Bronchial epithelial cell (primary cell): ENCODE data around the gene MYO1E. TPM values are rescaled to one million over a fixed set of nuclear protein-coding genes. Genes with fewer than 3 reads are reported as not detected.

Experiments
- DNase-seq: peaks from one replicate; pipeline ENCODE4 v3.0.0-alpha.2; 2010; ENCODE audit warnings: low read depth
- FAIRE-seq: peaks from 2 replicates; lab custom pipeline; 2011; peaks lifted over from hg19 to GRCh38; lab: Jason Lieb, UNC
- H3K27me3 ChIP-seq: 2 replicates; pipeline ENCODE4 v1.5.1; 2011; ENCODE audit warnings: low read length; ENCODE audit not compliant: control insufficient read depth, insufficient read depth
- H3K36me3 ChIP-seq: 2 replicates; pipeline ENCODE4 v1.5.1; 2011; ENCODE audit warnings: low read length; ENCODE audit not compliant: control insufficient read depth, insufficient read depth
- H3K4me3 ChIP-seq: 2 replicates; pipeline ENCODE4 v1.5.1; 2011; ENCODE audit warnings: mild to moderate bottlenecking, low read depth, low read length, control low read depth
- total RNA-seq: library from RNA; depleted of rRNA; stranded (reverse); fragments of >200 nt; gene quantifications from 2 replicates; pipeline ENCODE4 v1.2.1, GENCODE V29; 2014
- TF ChIP-seq, protein P1 (sequence below): IDR thresholded peaks from 2 replicates; pipeline ENCODE4 v1.5.1; 2011; ENCODE audit warnings: mild to moderate bottlenecking, moderate library complexity, low read length, control low read depth, inconsistent platforms; ENCODE audit not compliant: insufficient read depth, severe bottlenecking

MYO1E gene
- total RNA-seq, 1 donor from 2014 or later: 71.9 TPM

- Histone ChIP-seq H3K4me3 (no peak overlapping the region), H3K36me3 (peaks cover 12% of the 10 kb centered on the region), H3K27me3 (no peaks in the 10 kb centered on the region)
- FAIRE-seq (no peak), DNase-seq (no peak)
- TF ChIP-seq, protein P1, sequence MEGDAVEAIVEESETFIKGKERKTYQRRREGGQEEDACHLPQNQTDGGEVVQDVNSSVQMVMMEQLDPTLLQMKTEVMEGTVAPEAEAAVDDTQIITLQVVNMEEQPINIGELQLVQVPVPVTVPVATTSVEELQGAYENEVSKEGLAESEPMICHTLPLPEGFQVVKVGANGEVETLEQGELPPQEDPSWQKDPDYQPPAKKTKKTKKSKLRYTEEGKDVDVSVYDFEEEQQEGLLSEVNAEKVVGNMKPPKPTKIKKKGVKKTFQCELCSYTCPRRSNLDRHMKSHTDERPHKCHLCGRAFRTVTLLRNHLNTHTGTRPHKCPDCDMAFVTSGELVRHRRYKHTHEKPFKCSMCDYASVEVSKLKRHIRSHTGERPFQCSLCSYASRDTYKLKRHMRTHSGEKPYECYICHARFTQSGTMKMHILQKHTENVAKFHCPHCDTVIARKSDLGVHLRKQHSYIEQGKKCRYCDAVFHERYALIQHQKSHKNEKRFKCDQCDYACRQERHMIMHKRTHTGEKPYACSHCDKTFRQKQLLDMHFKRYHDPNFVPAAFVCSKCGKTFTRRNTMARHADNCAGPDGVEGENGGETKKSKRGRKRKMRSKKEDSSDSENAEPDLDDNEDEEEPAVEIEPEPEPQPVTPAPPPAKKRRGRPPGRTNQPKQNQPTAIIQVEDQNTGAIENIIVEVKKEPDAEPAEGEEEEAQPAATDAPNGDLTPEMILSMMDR: no peak
Measured at GRCh38 chr15:59087731-59088130, 284.9 kb downstream of the MYO1E start.

Other genes with a start within 250 kb of the MYO1E start
- gene LDHAL6B, start 166.0 kb downstream of the MYO1E start, total RNA-seq: not detected in 2 replicates
- gene FAM81A, start 65.3 kb upstream of the MYO1E start, total RNA-seq: 0.26 and 0.38 TPM in 2 replicates
- gene GCNT3, start 238.9 kb upstream of the MYO1E start, total RNA-seq: 8.2 and 37.5 TPM in 2 replicates